HG03135 (cell line): ENCODE data around the gene ICAM4.
"Not testable (repeated sequence)": the region's sequence is repeated elsewhere in the genome, so short reads cannot be mapped to it uniquely, and the experiment has no call there.

Source experiments
- ATAC-seq: cut with Tn5 transposase; IDR thresholded peaks from one replicate; pipeline ENCODE4 v1.9.1; 2021; ENCODE audit warnings: mild to moderate bottlenecking, moderate library complexity; ENCODE audit not compliant: unreplicated experiment

Gene ICAM4, protein sequence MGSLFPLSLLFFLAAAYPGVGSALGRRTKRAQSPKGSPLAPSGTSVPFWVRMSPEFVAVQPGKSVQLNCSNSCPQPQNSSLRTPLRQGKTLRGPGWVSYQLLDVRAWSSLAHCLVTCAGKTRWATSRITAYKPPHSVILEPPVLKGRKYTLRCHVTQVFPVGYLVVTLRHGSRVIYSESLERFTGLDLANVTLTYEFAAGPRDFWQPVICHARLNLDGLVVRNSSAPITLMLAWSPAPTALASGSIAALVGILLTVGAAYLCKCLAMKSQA

GRCh38 chr19:10286803-10287737 lies at the start of gene ICAM4:
ICAM4 (plus strand) TSS chr19:10286955; CDS start chr19:10287013, 58 bp downstream.
- no peak for ATAC-seq

DNA sequence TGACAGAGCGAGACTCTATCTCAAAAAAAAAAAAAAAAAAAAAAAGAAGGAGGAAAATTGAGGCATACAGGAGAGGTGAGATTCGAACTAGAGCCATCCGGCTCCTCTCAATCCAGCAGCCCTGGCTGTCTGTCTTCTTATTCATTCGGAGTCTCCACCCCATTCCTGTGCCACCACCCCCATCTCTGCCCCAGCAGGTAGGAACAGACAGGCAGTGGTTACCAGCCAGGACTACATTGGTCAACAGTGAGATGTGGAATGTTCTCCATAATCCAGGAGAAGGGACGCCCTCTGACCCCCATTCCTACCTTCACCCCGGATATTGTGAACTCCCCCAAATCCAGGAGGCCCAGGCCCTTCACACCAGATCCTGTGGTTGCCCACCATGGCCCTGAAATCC lies 49.1 kb upstream of the ICAM4 start:
- no peak for ATAC-seq

GRCh38 chr19:10238172-10238783 lies 48.5 kb upstream of the ICAM4 start:
- no peak for ATAC-seq

GRCh38 chr19:10241826-10242449 lies 44.8 kb upstream of the ICAM4 start:
- ATAC-seq, result not testable (repeated sequence)

- no peak for ATAC-seq
Measured at GRCh38 chr19:10243606-10244005, 43.1 kb upstream of the ICAM4 start.

GRCh38 chr19:10245189-10245939 lies 41.4 kb upstream of the ICAM4 start:
- ATAC-seq, result no peak

DNA sequence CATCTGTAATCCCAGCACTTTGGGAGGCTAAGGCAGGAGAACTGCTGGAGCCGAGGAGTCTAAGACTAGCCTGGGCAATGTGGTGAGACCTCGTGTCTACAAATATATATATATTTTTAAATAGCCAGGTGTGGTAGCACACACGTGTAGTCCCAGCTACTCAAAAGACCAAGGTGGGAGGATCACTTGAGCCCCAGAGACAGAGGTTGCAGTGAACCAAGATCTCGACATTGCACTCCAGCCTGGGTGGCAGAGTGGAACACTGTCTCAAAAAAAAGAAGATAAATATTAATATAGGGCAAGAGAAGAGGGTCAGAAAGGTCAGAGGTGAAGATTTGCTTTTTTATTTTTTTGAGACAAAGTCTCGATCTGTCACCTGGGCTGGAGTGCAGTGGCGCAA lies 40.2 kb upstream of the ICAM4 start:
- ATAC-seq, result no peak

GRCh38 chr19:10251792-10252694 lies 34.7 kb upstream of the ICAM4 start, which contains the start of gene MRPL4:
MRPL4 (plus strand) TSS chr19:10252214; CDS start chr19:10252254, 40 bp downstream.
- ATAC-seq, result peak; percentile 83

- no peak for ATAC-seq
Measured at GRCh38 chr19:10252707-10253106, 34.0 kb upstream of the ICAM4 start.

- no peak for ATAC-seq
Measured at GRCh38 chr19:10254244-10254643, 32.5 kb upstream of the ICAM4 start.

DNA sequence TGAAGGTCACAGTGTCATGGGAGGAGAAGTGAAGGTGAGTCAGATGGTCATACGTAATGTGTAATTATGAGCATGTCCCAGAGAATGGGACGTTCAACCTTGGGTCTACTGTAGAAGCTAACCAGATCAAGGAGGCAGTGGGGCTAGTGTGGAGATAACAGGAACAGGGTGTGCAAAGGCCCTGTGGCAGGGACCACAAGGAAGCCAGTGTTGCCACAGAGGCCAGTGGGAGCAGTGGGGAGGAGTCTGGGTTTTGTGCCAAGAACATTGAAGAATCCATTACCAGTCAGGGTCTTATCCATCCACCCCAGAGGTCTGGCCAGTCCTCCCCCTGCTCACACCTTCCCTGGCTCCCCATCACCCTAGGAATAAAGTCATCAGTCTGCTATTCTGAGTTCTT lies 31.4 kb upstream of the ICAM4 start:
- no peak for ATAC-seq

GRCh38 chr19:10256551-10256950 lies 30.2 kb upstream of the ICAM4 start:
- no peak for ATAC-seq

DNA sequence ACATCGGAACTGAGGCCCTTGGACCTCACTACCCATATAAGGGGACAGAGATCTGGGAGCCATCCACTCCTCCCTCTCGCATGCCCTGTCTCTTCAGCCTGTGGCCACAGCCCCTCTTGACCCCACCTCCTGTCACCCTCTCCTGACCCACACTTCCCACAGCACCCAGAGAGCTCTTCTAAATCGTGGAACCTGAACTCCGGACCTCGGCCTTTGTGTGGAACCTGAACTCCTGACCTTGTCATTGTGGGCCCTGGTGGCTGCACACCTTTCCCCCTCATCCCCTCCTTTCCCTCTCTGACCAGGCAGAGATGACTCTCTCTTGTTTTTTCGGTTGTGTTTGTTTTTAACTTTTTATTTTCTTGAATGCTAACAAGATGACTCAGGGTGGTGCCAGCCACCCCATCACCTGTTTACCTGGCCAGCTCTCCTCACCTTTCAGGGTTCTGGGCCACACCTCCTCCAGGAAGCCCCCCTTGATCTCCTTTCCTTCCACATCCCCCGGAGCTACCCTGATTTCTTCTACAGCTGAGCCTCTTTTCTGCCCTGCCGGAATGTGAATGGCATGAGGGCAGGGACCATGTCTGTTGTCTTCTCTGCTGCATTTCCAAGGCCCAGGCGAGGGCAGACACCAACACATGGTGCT lies 29.7 kb upstream of the ICAM4 start:
- ATAC-seq, result no peak

GRCh38 chr19:10258080-10258710 lies 28.6 kb upstream of the ICAM4 start:
- ATAC-seq, result no peak

- ATAC-seq, result no peak
Measured at GRCh38 chr19:10259162-10259905, 27.4 kb upstream of the ICAM4 start.

DNA sequence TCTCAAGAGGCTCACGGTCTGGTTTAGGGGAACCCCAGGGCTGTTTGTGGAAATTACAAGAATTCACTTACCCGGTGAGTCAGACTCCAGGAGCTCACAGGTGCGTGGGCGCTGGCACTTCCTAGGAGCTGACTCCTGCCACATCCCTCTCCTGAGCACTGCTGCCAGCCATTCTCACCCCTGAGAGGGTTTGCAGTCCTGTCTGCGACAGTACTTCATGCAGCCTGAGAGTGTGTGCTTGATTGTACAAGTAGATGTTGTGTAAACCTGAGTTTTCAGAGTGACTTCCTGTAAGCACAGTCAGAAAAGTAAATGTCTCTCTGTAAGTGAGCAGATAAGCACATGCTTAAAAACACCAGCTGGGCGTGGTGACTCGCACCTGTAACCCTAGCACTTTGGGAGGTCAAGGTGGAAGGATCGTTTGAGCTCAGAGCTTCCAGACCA lies 26.6 kb upstream of the ICAM4 start:
- no peak for ATAC-seq

DNA sequence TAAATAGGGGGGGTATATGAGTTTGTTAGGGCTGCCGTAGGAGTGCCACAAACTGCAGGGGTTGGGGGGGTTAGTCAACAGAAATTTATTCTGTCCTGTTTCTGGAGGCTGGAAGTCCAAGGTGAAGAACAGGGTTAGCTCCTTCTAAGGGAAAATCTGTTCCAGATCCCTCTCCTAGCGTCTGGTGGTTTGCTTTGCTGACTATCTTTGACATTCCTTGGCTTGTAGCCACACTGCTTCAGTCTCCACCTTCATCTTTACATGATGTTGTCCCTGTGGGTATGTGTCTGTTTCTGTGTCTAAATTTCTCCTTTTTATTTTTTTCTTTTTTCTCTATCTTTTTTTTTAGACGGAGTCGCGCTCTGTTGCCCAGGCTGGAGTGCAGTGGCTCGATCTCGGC lies 24.0 kb upstream of the ICAM4 start:
- ATAC-seq, result no peak

GRCh38 chr19:10266706-10267105 lies 20.0 kb upstream of the ICAM4 start:
- no peak for ATAC-seq
